Measurements from ENCODE around the gene CATSPER4.

The CATSPER4 gene

DNA sequence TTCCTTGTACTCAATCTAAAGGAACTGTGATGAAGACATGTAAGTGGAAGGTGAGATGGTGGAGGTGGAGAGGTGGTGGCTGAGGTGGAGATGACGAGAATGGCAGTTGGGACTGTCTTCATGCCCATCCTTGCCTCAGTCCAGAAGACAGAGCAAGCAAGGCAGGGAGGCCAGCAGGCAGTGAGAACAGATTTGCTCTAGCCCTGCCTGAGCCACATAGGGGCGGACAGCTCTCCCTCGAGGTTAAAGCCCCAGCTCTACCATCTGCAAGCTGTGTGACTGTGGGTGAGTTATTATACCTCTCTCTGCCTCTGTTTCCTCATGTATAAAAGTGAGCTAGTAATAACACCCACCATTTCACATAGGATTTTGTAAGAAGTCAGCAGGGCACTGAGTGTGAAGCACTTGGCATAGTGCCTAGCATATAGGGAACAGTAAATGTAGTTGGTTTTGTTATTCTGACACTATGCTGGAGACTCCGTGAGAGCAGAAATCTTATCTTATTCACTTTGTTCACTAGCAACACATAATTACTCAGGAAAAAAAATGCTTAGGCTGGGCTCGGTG, 36.4 kb upstream of the CATSPER4 start:
- H3K56ac ChIP-seq (ENCODE audit: low read length), result peak overlapping the region; percentile 76
- no peak overlapping the region for H3K18ac ChIP-seq (ENCODE audit: low read length)
- no peak overlapping the region for H3K4me2 ChIP-seq (ENCODE audit: low read length)
- H3K4me1 ChIP-seq (ENCODE audit: control insufficient read depth, low read depth, low read length), result peaks cover 24% of the 10 kb centered on the region
- H2BK120ac ChIP-seq (ENCODE audit: low read depth, low read length), result no peak overlapping the region
- peak overlapping the region; percentile 48 for H2AK5ac ChIP-seq (ENCODE audit: low read length)
- no peaks in the 10 kb centered on the region for H3K79me1 ChIP-seq (ENCODE audit: low read length)
- DNase-seq, result no peak
- H3K79me2 ChIP-seq (ENCODE audit: control insufficient read depth, insufficient read depth, low read length), result no peaks in the 10 kb centered on the region
- no peak overlapping the region for H3K9ac ChIP-seq (ENCODE audit: low read length)
- no peak overlapping the region for H3K4me3 ChIP-seq (ENCODE audit: low read length)
- no peak overlapping the region for H4K5ac ChIP-seq (ENCODE audit: low read length)
- no peak overlapping the region for H2BK5ac ChIP-seq (ENCODE audit: low read length)
- H3K4ac ChIP-seq (ENCODE audit: low read depth, low read length), result no peak overlapping the region
- no peaks in the 10 kb centered on the region for H3K27me3 ChIP-seq (ENCODE audit: insufficient read depth, low read length, poor library complexity)
- no peak overlapping the region for H3K27ac ChIP-seq (ENCODE audit: low read depth, low read length)
- no peak overlapping the region for H3K23ac ChIP-seq (ENCODE audit: low read length)
- H3K36me3 ChIP-seq (ENCODE audit: control insufficient read depth, insufficient read depth, low read length), result no peaks in the 10 kb centered on the region
- WGBS (ENCODE audit: extremely low coverage, insufficient coverage, low lambda C conversion rate), result no CpG with 5 or more reads among the region's 5 CpGs
- no peak overlapping the region for H2BK15ac ChIP-seq (replicated peaks; ENCODE audit: low read depth)
- H4K8ac ChIP-seq (ENCODE audit: low read depth, low read length), result no peak overlapping the region

- H3K79me1 ChIP-seq (ENCODE audit: low read length), result no peaks in the 10 kb centered on the region
- no peak overlapping the region for H3K23ac ChIP-seq (ENCODE audit: low read length)
- no peak overlapping the region for H4K8ac ChIP-seq (ENCODE audit: low read depth, low read length)
- peak overlapping the region; percentile 44 for H3K56ac ChIP-seq (ENCODE audit: low read length)
- peak overlapping the region; percentile 41 for H3K9ac ChIP-seq (ENCODE audit: low read length)
- H3K36me3 ChIP-seq (ENCODE audit: control insufficient read depth, insufficient read depth, low read length), result no peaks in the 10 kb centered on the region
- H2BK15ac ChIP-seq (replicated peaks; ENCODE audit: low read depth), result no peak overlapping the region
- no peak overlapping the region for H2AK5ac ChIP-seq (ENCODE audit: low read length)
- H3K4me1 ChIP-seq (ENCODE audit: control insufficient read depth, low read depth, low read length), result peaks cover 27% of the 10 kb centered on the region
- peak overlapping the region; percentile 4 for H3K4me2 ChIP-seq (ENCODE audit: low read length)
- no peak overlapping the region for H3K27ac ChIP-seq (ENCODE audit: low read depth, low read length)
- no CpG with 5 or more reads among the region's 9 CpGs for WGBS (ENCODE audit: extremely low coverage, insufficient coverage, low lambda C conversion rate)
- no peak overlapping the region for H2BK120ac ChIP-seq (ENCODE audit: low read depth, low read length)
- DNase-seq, result peak; percentile 68
- no peak overlapping the region for H2BK5ac ChIP-seq (ENCODE audit: low read length)
- H3K79me2 ChIP-seq (ENCODE audit: control insufficient read depth, insufficient read depth, low read length), result no peaks in the 10 kb centered on the region
- no peak overlapping the region for H3K4me3 ChIP-seq (ENCODE audit: low read length)
- no peak overlapping the region for H3K18ac ChIP-seq (ENCODE audit: low read length)
- H3K4ac ChIP-seq (ENCODE audit: low read depth, low read length), result no peak overlapping the region
- no peak overlapping the region for H4K5ac ChIP-seq (ENCODE audit: low read length)
- no peaks in the 10 kb centered on the region for H3K27me3 ChIP-seq (ENCODE audit: insufficient read depth, low read length, poor library complexity)
Measured at GRCh38 chr1:26154750-26155149, 35.7 kb upstream of the CATSPER4 start.

- no peaks in the 10 kb centered on the region for H3K79me2 ChIP-seq (ENCODE audit: control insufficient read depth, insufficient read depth, low read length)
- H3K4me2 ChIP-seq (ENCODE audit: low read length), result peak overlapping the region; percentile 34
- no peak overlapping the region for H3K27ac ChIP-seq (ENCODE audit: low read depth, low read length)
- H3K79me1 ChIP-seq (ENCODE audit: low read length), result no peaks in the 10 kb centered on the region
- H3K4me3 ChIP-seq (ENCODE audit: low read length), result no peak overlapping the region
- WGBS (ENCODE audit: extremely low coverage, insufficient coverage, low lambda C conversion rate), result no CpG with 5 or more reads among the region's 21 CpGs
- H3K4me1 ChIP-seq (ENCODE audit: control insufficient read depth, low read depth, low read length), result peaks cover 27% of the 10 kb centered on the region
- H2AK5ac ChIP-seq (ENCODE audit: low read length), result peak overlapping the region; percentile 3
- no peak for DNase-seq
- H4K8ac ChIP-seq (ENCODE audit: low read depth, low read length), result no peak overlapping the region
- H2BK5ac ChIP-seq (ENCODE audit: low read length), result peak overlapping the region; percentile 9
- H3K18ac ChIP-seq (ENCODE audit: low read length), result peak overlapping the region; percentile 62
- H3K56ac ChIP-seq (ENCODE audit: low read length), result peak overlapping the region; percentile 81
- H2BK120ac ChIP-seq (ENCODE audit: low read depth, low read length), result no peak overlapping the region
- no peaks in the 10 kb centered on the region for H3K36me3 ChIP-seq (ENCODE audit: control insufficient read depth, insufficient read depth, low read length)
- no peak overlapping the region for H4K5ac ChIP-seq (ENCODE audit: low read length)
- no peaks in the 10 kb centered on the region for H3K27me3 ChIP-seq (ENCODE audit: insufficient read depth, low read length, poor library complexity)
- H3K4ac ChIP-seq (ENCODE audit: low read depth, low read length), result peak overlapping the region; percentile 49
- H2BK15ac ChIP-seq (replicated peaks; ENCODE audit: low read depth), result no peak overlapping the region
- peak overlapping the region; percentile 64 for H3K9ac ChIP-seq (ENCODE audit: low read length)
- no peak overlapping the region for H3K23ac ChIP-seq (ENCODE audit: low read length)
Measured at GRCh38 chr1:26155370-26156284, 34.8 kb upstream of the CATSPER4 start.

GRCh38 chr1:26156285-26157038, 33.9 kb upstream of the CATSPER4 start:
- no CpG with 5 or more reads among the region's 12 CpGs for WGBS (ENCODE audit: extremely low coverage, insufficient coverage, low lambda C conversion rate)
- Histone ChIP-seq H4K8ac (ENCODE audit: low read depth, low read length) (no peak overlapping the region), H3K18ac (ENCODE audit: low read length) (peak overlapping the region; percentile 62), H2AK5ac (ENCODE audit: low read length) (peak overlapping the region; percentile 43), H3K23ac (ENCODE audit: low read length) (peak overlapping the region; percentile 53), H3K9ac (ENCODE audit: low read length) (peak overlapping the region; percentile 64), H3K4me1 (ENCODE audit: control insufficient read depth, low read depth, low read length) (peaks cover 32% of the 10 kb centered on the region), H3K27ac (ENCODE audit: low read depth, low read length) (no peak overlapping the region), H3K4ac (ENCODE audit: low read depth, low read length) (peak overlapping the region; percentile 49), H2BK120ac (ENCODE audit: low read depth, low read length) (peak overlapping the region; percentile 16), H3K79me2 (ENCODE audit: control insufficient read depth, insufficient read depth, low read length) (no peaks in the 10 kb centered on the region), H2BK5ac (ENCODE audit: low read length) (peak overlapping the region; percentile 84), H3K56ac (ENCODE audit: low read length) (peak overlapping the region; percentile 81), H2BK15ac (replicated peaks; ENCODE audit: low read depth) (no peak overlapping the region), H3K27me3 (ENCODE audit: insufficient read depth, low read length, poor library complexity) (no peaks in the 10 kb centered on the region), H3K4me3 (ENCODE audit: low read length) (no peak overlapping the region), H3K36me3 (ENCODE audit: control insufficient read depth, insufficient read depth, low read length) (no peaks in the 10 kb centered on the region), H3K79me1 (ENCODE audit: low read length) (no peaks in the 10 kb centered on the region), H4K5ac (ENCODE audit: low read length) (no peak overlapping the region), H3K4me2 (ENCODE audit: low read length) (peak overlapping the region; percentile 94)
- peak; percentile 89 for DNase-seq

GRCh38 chr1:26158271-26158907, 32.0 kb upstream of the CATSPER4 start:
- Histone ChIP-seq H4K5ac (ENCODE audit: low read length) (no peak overlapping the region), H3K36me3 (ENCODE audit: control insufficient read depth, insufficient read depth, low read length) (no peaks in the 10 kb centered on the region), H3K27me3 (ENCODE audit: insufficient read depth, low read length, poor library complexity) (peaks cover 6% of the 10 kb centered on the region), H2BK120ac (ENCODE audit: low read depth, low read length) (peak overlapping the region; percentile 5), H3K18ac (ENCODE audit: low read length) (peak overlapping the region; percentile 76), H2AK5ac (ENCODE audit: low read length) (peak overlapping the region; percentile 95), H3K4me2 (ENCODE audit: low read length) (no peak overlapping the region), H3K23ac (ENCODE audit: low read length) (no peak overlapping the region), H3K4me3 (ENCODE audit: low read length) (no peak overlapping the region), H3K9ac (ENCODE audit: low read length) (peak overlapping the region; percentile 22), H2BK15ac (replicated peaks; ENCODE audit: low read depth) (peak overlapping the region; percentile 29), H3K4ac (ENCODE audit: low read depth, low read length) (no peak overlapping the region), H3K27ac (ENCODE audit: low read depth, low read length) (no peak overlapping the region), H4K8ac (ENCODE audit: low read depth, low read length) (no peak overlapping the region), H3K56ac (ENCODE audit: low read length) (peak overlapping the region; percentile 71), H3K79me1 (ENCODE audit: low read length) (no peaks in the 10 kb centered on the region), H3K4me1 (ENCODE audit: control insufficient read depth, low read depth, low read length) (peaks cover 32% of the 10 kb centered on the region), H3K79me2 (ENCODE audit: control insufficient read depth, insufficient read depth, low read length) (no peaks in the 10 kb centered on the region), H2BK5ac (ENCODE audit: low read length) (peak overlapping the region; percentile 64)
- no peak for DNase-seq
- WGBS (ENCODE audit: extremely low coverage, insufficient coverage, low lambda C conversion rate), result no CpG with 5 or more reads among the region's 5 CpGs

Measured in mesendoderm (in vitro differentiated cells).